Endothelial cell (in vitro differentiated cells): ENCODE measurements around the gene AHCYL1. TPM values are rescaled to one million over a fixed set of nuclear protein-coding genes. Genes with fewer than 3 reads are reported as not detected.

Source experiments
- DNase-seq: peaks from one replicate; pipeline ENCODE4 v3.0.0; 2021; ENCODE audit warnings: low spot score
- H3K27ac Mint-ChIP-seq: one replicate; pipeline ENCODE4 v1.8.0; 2021; ENCODE audit warnings: mixed read lengths, inconsistent platforms; ENCODE audit not compliant: unreplicated experiment
- H3K27me3 Mint-ChIP-seq: one replicate; pipeline ENCODE4 v1.8.0; 2021; ENCODE audit warnings: mild to moderate bottlenecking, moderate library complexity, mixed read lengths, inconsistent platforms; ENCODE audit not compliant: unreplicated experiment
- H3K36me3 Mint-ChIP-seq: one replicate; pipeline ENCODE4 v1.8.0; 2021; ENCODE audit warnings: mild to moderate bottlenecking, low read depth, mixed read lengths, inconsistent platforms; ENCODE audit not compliant: unreplicated experiment
- H3K4me1 Mint-ChIP-seq: one replicate; pipeline ENCODE4 v1.8.0; 2021; ENCODE audit warnings: mild to moderate bottlenecking, mixed read lengths, inconsistent platforms; ENCODE audit not compliant: unreplicated experiment
- H3K4me3 Mint-ChIP-seq: one replicate; pipeline ENCODE4 v1.8.0; 2021; ENCODE audit warnings: mild to moderate bottlenecking, mixed read lengths, inconsistent platforms; ENCODE audit not compliant: unreplicated experiment
- H3K9me3 Mint-ChIP-seq: one replicate; pipeline ENCODE4 v1.8.0; 2021; ENCODE audit warnings: mixed read lengths, inconsistent platforms; ENCODE audit not compliant: unreplicated experiment
- CTCF ChIP-seq: fragments of 200-600 bp; sonication (generic); IDR thresholded peaks from one replicate; pipeline ENCODE4 v1.5.0; 2021; ENCODE audit warnings: antibody characterized with exemption; ENCODE audit not compliant: unreplicated experiment
- total RNA-seq: library from RNA; stranded (reverse); fragmentation: NEBNext Ultra II Directional; extraction: Animal tissue kit (Norgen Biotek cat#: 25700); gene quantifications from one replicate; pipeline ENCODE4 v1.2.1, GENCODE V29; 2021; ENCODE audit not compliant: unreplicated experiment

Gene AHCYL1
- total RNA-seq, 1 donor from 2014 or later: 63.7 TPM

DNA sequence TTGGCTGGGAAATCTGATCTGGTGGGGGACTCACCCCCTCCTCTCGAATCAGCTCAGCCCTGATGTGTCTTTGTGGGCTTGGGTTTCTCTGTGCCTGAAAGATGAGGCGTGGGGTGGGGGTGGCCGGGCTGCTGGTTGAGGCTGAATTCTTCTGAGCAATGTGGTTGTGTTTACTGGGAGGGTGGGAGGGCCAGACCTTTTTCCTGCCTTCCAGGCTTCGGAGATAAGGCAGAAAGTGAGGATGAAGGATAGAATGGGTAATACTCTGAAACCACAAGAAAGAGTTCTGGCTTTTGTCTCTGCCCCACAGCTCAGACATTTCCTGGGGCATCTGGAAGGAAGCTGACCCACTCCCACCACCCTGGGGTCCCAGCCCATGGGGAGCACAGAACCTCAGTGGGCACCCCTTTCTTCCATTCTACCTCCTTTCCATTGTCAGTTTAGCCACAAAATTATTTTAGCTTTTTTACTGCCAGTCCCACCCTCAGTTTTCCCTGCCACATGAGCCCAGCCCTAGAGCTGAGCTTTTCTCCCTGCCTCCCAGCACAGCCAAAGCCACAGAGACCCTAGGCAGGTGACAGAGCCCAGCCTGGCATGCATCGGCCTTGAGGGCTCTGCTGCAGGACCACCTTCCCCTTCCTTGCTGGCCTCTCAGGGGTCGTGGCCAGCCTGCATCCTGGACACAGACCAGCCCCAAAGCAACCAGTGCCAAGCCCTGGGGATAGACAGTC, 74.7 kb downstream of the AHCYL1 start:
- Mint-ChIP-seq H3K36me3 (peaks cover 40% of the 10 kb centered on the region), H3K4me3 (no peak overlapping the region), H3K9me3 (no peaks in the 10 kb centered on the region), H3K27me3 (peaks cover 12% of the 10 kb centered on the region), H3K27ac (peak overlapping the region; percentile 67), H3K4me1 (peaks cover 61% of the 10 kb centered on the region)
- no peak for DNase-seq
- TF ChIP-seq CTCF: no peak

DNA sequence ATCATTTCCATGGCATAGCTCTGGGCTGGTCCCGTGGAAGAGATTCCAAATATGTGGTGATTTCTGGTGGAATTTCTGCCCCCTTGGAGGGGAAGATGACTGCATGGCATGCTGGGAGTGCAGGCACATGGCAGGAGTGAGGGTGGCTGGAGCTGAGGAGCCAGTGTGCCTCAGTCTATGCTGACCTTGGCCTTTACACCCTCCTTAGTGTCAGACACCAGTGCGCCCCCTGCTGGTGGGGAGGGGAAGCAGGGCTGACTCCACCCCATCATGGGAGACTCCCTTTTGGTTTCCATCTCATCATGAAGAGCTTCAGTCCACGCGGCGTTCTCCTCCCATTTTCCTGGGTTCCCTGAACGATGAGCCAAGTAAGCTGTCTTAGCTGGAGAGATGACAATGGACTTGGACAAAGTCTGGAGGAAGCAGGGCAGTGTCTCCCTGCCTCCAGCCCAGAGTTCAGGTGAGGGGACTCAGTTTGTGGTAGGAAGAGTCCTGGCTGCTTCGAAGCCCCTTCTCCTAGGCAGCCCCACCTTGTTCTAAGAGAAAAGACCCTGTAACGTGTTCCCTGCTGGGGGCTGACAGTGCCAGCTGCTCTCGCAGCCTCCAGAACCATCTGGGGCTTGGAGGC, 75.6 kb downstream of the AHCYL1 start:
- no peak overlapping the region for H3K27ac Mint-ChIP-seq
- peaks cover 39% of the 10 kb centered on the region for H3K36me3 Mint-ChIP-seq
- peaks cover 12% of the 10 kb centered on the region for H3K27me3 Mint-ChIP-seq
- H3K4me1 Mint-ChIP-seq: peaks cover 61% of the 10 kb centered on the region
- peak; percentile 94 for TF ChIP-seq CTCF
- DNase-seq: peak; percentile 67
- no peak overlapping the region for H3K4me3 Mint-ChIP-seq
- H3K9me3 Mint-ChIP-seq: no peaks in the 10 kb centered on the region

DNA sequence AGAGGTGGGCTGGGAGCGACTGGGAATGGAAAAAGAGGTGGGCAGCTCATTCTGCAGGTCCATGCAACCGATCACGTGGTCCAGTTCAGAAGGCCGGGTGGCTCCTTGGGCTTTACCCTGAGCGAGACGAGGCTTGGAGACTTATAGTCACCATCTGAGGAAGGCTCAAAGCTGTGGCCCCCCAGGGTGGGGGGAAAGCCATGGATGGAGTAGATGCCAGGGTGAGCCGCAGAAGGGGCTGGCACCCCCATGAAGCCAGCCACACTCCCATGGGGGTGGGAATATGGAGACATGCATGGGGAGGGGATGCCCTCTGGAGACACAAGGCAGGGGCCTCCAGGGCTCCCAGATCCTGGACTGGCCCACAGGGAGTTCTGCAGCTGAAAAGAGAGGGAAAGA, 76.1 kb downstream of the AHCYL1 start:
- TF ChIP-seq CTCF: no peak
- no peaks in the 10 kb centered on the region for H3K9me3 Mint-ChIP-seq
- no peak overlapping the region for H3K4me3 Mint-ChIP-seq
- peaks cover 35% of the 10 kb centered on the region for H3K36me3 Mint-ChIP-seq
- H3K27ac Mint-ChIP-seq: no peak overlapping the region
- DNase-seq: no peak
- peaks cover 14% of the 10 kb centered on the region for H3K27me3 Mint-ChIP-seq
- peaks cover 61% of the 10 kb centered on the region for H3K4me1 Mint-ChIP-seq

- no peak for DNase-seq
- H3K4me3 Mint-ChIP-seq: no peak overlapping the region
- peaks cover 19% of the 10 kb centered on the region for H3K27me3 Mint-ChIP-seq
- TF ChIP-seq CTCF: no peak
- H3K4me1 Mint-ChIP-seq: peaks cover 59% of the 10 kb centered on the region
- H3K27ac Mint-ChIP-seq: no peak overlapping the region
- H3K36me3 Mint-ChIP-seq: peaks cover 34% of the 10 kb centered on the region
- H3K9me3 Mint-ChIP-seq: no peaks in the 10 kb centered on the region
Measured at GRCh38 chr1:110061341-110061740, 76.8 kb downstream of the AHCYL1 start.

- H3K4me1 Mint-ChIP-seq: peaks cover 50% of the 10 kb centered on the region
Measured at GRCh38 chr1:110062612-110063011, 78.0 kb downstream of the AHCYL1 start.

More at GRCh38 chr1:110062612-110063011, 78.0 kb downstream of the AHCYL1 start:
- DNase-seq: no peak
- Mint-ChIP-seq H3K9me3 (no peaks in the 10 kb centered on the region), H3K4me3 (peak overlapping the region; percentile 24), H3K27ac (no peak overlapping the region), H3K27me3 (peaks cover 28% of the 10 kb centered on the region), H3K36me3 (peaks cover 30% of the 10 kb centered on the region)
- no peak for TF ChIP-seq CTCF
